ENCODE data around the gene MINK1.

GRCh38 chr17:4899341-4900230 is 66.4 kb downstream of the MINK1 start, which contains the start of gene C17orf107:
- TF ChIP-seq CTCF (IDR thresholded peaks at IDR 0.05) (no peak), POLR2A (IDR thresholded peaks at IDR 0.05) (no peak), EP300 (IDR thresholded peaks at IDR 0.05) (no peak)

All from ovary (tissue), 3 donors.